Gastroesophageal sphincter (tissue), 3 donors: ENCODE measurements around the gene WDR86.

ENCODE experiments used
- POLR2A ChIP-seq, 2 donors: fragments of 450-650 bp; IDR thresholded peaks; one replicate each; pipeline ENCODE4 v1.6.1; 2017; ENCODE audit warnings: antibody characterized with exemption in 2 of 2, mild to moderate bottlenecking in 2 of 2, moderate library complexity in 1 of 2
- POLR2AphosphoS5 ChIP-seq: sonication (generic); formaldehyde crosslinking; IDR thresholded peaks from one replicate; pipeline ENCODE4 v1.6.1; 2017; ENCODE audit warnings: antibody characterized with exemption
- TF ChIP-seq, protein P1 (sequence below), 4 experiments: fragments of 200-600 bp in 2 of 4; fragments of 450-650 bp in 2 of 4; sonication (generic) in 1 of 4; IDR thresholded peaks; one replicate each; pipeline ENCODE4 v1.5.1; 2017 to 2019; ENCODE audit warnings: antibody characterized with exemption in 4 of 4, mild to moderate bottlenecking in 2 of 4, moderate library complexity in 2 of 4

DNA sequence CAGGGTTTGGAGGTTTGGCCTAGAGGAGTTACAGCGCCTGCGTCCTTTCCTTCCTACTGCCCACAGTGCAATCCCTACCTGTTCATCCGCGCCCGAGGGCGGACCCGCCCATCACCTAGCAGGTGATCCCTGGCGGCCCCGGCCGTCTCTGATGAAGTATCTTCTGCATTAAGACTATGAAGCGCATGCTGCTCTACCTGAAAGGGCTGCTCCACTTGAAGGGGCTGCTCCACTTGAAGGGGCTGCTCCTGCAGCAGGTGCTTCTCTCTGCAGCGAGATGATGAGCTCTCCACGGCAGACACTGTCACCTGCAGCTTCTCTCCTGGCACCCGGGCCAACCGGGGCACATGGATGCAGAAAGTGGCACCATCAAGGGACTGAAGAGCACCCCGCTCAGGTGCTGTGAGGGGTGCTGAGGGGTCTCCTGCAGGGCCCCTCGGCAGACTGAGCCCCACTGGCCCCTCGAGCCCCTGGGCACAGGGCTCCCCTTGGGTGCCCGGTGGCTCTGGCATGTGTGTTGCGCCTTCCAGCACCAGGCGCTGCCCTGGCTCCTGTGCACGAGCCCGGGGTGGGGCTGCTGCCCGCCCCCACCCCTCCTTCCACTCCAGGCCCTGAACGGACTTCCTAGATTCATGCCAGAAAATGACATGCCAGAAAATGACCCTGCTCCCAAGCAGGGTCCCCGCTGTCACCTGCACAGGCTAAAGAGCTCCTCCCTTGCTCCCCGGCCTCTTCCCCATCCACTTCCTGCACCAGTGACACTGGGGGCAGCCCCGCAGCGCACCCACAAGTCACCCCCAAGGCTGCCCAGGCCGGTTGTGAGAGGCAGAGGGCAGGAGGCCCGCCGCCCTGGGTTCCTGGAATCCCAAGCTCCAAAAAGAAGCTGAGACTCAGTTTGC lies 29.4 kb downstream of the WDR86 start:
- TF ChIP-seq, protein P1, sequence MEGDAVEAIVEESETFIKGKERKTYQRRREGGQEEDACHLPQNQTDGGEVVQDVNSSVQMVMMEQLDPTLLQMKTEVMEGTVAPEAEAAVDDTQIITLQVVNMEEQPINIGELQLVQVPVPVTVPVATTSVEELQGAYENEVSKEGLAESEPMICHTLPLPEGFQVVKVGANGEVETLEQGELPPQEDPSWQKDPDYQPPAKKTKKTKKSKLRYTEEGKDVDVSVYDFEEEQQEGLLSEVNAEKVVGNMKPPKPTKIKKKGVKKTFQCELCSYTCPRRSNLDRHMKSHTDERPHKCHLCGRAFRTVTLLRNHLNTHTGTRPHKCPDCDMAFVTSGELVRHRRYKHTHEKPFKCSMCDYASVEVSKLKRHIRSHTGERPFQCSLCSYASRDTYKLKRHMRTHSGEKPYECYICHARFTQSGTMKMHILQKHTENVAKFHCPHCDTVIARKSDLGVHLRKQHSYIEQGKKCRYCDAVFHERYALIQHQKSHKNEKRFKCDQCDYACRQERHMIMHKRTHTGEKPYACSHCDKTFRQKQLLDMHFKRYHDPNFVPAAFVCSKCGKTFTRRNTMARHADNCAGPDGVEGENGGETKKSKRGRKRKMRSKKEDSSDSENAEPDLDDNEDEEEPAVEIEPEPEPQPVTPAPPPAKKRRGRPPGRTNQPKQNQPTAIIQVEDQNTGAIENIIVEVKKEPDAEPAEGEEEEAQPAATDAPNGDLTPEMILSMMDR (IDR thresholded peaks at IDR 0.05): no peak
- TF ChIP-seq POLR2A (IDR thresholded peaks at IDR 0.05) (no peak), POLR2AphosphoS5 (no peak)
